GM08714 (cell line): ENCODE measurements around the gene TANGO2.

Source experiments
- H3K4me3 ChIP-seq: fragments of 200-500 bp; sonication (Bioruptor generic); 2 replicates; pipeline ENCODE4 v1.5.1; 2014; ENCODE audit warnings: mild to moderate bottlenecking, low read length, inconsistent platforms
- ZNF274 ChIP-seq: IDR thresholded peaks from 2 replicates; pipeline ENCODE4 v1.6.1; 2012; ENCODE audit warnings: mild to moderate bottlenecking, low read depth, low read length

The TANGO2 gene

DNA sequence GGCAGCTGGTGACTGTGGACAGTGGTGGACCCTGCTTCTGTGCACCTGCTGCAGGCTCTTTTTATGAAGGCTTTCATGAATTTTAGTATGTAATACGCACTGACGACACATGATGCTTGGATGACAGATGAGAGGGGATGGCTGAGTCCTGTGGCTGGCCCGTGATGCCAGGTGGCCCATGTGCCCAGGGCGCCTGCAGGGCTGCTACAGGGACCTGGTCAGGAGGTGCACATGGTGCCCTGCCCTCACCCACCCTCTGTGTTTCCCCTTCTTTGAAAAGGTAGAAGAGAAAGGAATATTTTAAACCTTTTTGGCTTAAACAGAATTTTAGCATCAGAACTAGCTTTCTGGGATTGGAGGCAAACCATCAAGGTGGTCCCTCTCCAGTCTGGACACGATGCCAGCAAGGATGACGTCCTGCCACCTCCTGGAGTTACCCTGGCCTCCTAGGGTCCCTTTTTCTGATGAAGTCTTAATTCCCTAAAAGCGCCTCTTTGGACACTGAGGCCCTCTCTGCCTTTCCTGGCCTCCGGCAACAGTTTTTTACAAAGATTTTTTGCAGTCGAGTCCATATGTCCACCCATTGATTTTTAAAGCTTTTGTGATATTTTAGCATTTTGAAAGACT lies 89.6 kb downstream of the TANGO2 start:
- TF ChIP-seq ZNF274, result no peak
- H3K4me3 ChIP-seq, result no peak overlapping the region

- TF ChIP-seq ZNF274, result no peak
These were observed 90.3 kb downstream of the TANGO2 start for GRCh38 chr22:20111045-20111688.

DNA sequence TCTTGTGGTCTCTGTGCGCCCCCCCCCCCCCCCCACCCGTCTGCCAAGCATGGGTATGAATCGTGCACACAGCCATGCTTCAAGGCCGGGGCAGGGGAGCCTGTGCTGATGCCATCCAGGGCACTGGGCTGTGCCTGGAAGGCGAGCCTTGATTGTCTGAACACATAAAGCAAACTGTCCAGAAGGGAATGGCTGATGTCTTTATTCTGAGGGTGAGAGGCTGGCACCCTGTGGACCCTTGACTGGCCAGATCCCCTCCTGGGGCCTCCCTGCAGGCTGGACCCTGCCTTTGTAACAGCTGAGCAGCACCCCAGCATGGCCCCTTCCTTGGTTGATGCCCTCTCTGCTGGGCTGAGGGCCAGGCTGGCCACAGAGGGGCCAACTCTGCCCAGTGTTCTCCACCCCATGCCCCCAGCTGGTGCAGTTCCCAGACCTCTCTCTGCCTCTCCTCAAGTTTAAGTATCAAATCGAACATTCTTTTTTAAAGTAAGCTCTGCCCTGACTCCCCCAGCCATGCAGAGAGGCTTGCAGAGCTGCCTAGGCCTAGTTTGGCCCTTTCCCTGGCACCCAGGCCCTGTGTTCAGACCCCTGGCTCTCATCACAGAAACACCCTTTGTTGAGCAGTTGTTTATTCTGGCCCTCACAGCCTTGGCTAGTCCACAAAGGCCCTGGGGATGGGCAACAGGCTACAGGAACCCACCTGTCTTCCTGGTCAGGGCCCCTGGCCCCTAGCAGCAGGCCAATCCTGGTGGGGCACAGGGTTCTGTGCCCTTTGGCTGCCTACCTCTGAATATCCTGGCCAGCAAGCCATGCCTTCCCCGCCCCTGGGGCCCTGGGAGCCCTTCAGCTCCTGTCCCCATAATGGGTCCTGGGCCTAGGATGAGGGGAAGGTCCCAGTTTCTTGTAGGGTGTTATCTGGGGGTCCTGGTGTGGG lies 91.0 kb downstream of the TANGO2 start:
- TF ChIP-seq ZNF274, result no peak

More at GRCh38 chr22:20111045-20111688, 90.3 kb downstream of the TANGO2 start:
- no peak overlapping the region for H3K4me3 ChIP-seq

GRCh38 chr22:20112623-20113511 lies 92.0 kb downstream of the TANGO2 start:
- no peak for TF ChIP-seq ZNF274

More for the DNA sequence above, 91.0 kb downstream of the TANGO2 start:
- no peak overlapping the region for H3K4me3 ChIP-seq

GRCh38 chr22:20113551-20114310 lies 92.8 kb downstream of the TANGO2 start:
- TF ChIP-seq ZNF274, result no peak

More at GRCh38 chr22:20112623-20113511, 92.0 kb downstream of the TANGO2 start:
- H3K4me3 ChIP-seq, result no peak overlapping the region

GRCh38 chr22:20114506-20115475 lies 93.9 kb downstream of the TANGO2 start:
- no peak overlapping the region for H3K4me3 ChIP-seq
- no peak for TF ChIP-seq ZNF274

More at GRCh38 chr22:20113551-20114310, 92.8 kb downstream of the TANGO2 start:
- H3K4me3 ChIP-seq, result no peak overlapping the region

GRCh38 chr22:20115691-20116375 lies 94.9 kb downstream of the TANGO2 start, which contains the start of gene RANBP1:
Gene RANBP1 (plus strand): TSS chr22:20116104. CDS start chr22:20116185, 81 bp downstream.
- H3K4me3 ChIP-seq, result peak within 1 kb of the TSS; percentile 89
- no peak for TF ChIP-seq ZNF274

DNA sequence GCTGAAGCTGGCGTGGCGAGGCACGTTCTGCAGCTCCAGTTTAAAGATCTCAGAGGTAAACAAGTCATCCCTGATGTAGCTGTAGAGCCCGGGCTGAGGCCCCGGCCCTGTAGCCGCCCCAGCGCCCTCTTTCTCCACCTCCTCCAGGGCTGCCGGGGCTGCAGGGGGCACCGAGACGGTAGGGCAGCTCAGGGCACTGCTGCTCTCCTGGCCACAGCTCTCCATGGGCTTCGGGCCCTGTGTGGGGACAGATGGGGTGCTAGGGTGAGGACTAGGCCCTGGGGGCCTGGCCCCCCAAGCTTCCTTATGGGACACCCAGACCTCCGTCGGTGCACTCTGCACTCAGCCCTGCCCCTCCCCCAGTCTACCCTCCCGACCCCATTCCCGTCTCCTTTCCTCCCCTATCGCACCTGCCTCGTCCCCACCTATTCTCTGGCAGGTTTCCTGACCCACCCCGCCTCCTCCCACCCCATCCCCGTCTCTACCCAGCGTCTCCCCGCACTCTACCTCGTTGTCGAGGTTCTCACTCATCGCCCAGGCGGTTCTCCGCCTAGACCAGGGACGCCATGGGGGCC lies 95.6 kb downstream of the TANGO2 start:
- peak overlapping the region; percentile 89 for H3K4me3 ChIP-seq
- TF ChIP-seq ZNF274, result no peak
